DND-41 (cell line): Measurements from ENCODE around the gene KCND3.

Source experiments
- ATAC-seq: fragments of 200-7000 bp; cut with Tn5 transposase; 3 replicates; pipeline ENCODE4 v1.9.1; 2021; ENCODE audit warnings: low read depth; ENCODE audit not compliant: insufficient read depth
- DNase-seq: peaks from one replicate; pipeline ENCODE4 v3.0.0-alpha.2; 2020
- H2AFZ ChIP-seq: 2 replicates; pipeline ENCODE4 v1.6.0; 2012; ENCODE audit warnings: low read depth, low read length
- H3K27ac ChIP-seq: 2 replicates; pipeline ENCODE4 v1.5.1; 2012; ENCODE audit warnings: low read length, inconsistent platforms
- H3K27me3 ChIP-seq: fragments of 200-600 bp; sonication (generic); 2 replicates; pipeline ENCODE4 v1.6.0; 2012; ENCODE audit warnings: low read length, mild to moderate bottlenecking, inconsistent platforms; ENCODE audit not compliant: insufficient read depth, poor library complexity
- H3K36me3 ChIP-seq: 2 replicates; pipeline ENCODE4 v1.5.1; 2012; ENCODE audit warnings: low read length, inconsistent platforms; ENCODE audit not compliant: insufficient read depth
- H3K4me1 ChIP-seq: 2 replicates; pipeline ENCODE4 v1.5.1; 2012; ENCODE audit warnings: mild to moderate bottlenecking, low read length; ENCODE audit not compliant: insufficient read depth
- H3K4me2 ChIP-seq: 2 replicates; pipeline ENCODE4 v1.6.0; 2012; ENCODE audit warnings: mild to moderate bottlenecking, moderate library complexity, low read length, inconsistent platforms; ENCODE audit not compliant: insufficient read depth
- H3K4me3 ChIP-seq, 2 experiments: fragments of 200-600 bp in 1 of 2; shearing (Covaris generic) in 1 of 2; 2 replicates each; pipeline ENCODE4 v1.5.1; 2012 to 2016; ENCODE audit warnings: inconsistent platforms in 2 of 2, low read length in 2 of 2, mild to moderate bottlenecking in 2 of 2, low read depth in 1 of 2, moderate library complexity in 1 of 2
- H3K79me2 ChIP-seq: 2 replicates; pipeline ENCODE4 v1.6.0; 2012; ENCODE audit warnings: low read length, inconsistent platforms; ENCODE audit not compliant: insufficient read depth
- H3K9ac ChIP-seq: 2 replicates; pipeline ENCODE4 v1.6.0; 2012; ENCODE audit warnings: low read depth, mild to moderate bottlenecking, inconsistent platforms, low read length, moderate library complexity
- H3K9me3 ChIP-seq: 2 replicates; pipeline ENCODE4 v1.5.1; 2012; ENCODE audit warnings: low read length, moderate library complexity, mild to moderate bottlenecking, inconsistent platforms; ENCODE audit not compliant: insufficient read depth, severe bottlenecking
- H4K20me1 ChIP-seq: 2 replicates; pipeline ENCODE4 v1.6.0; 2012; ENCODE audit warnings: low read length; ENCODE audit not compliant: insufficient read depth
- EZH2 ChIP-seq: IDR thresholded peaks from 3 replicates; pipeline ENCODE4 v1.6.1; 2012; ENCODE audit warnings: borderline replicate concordance, low read depth, mild to moderate bottlenecking, moderate library complexity, low read length, inconsistent platforms; ENCODE audit not compliant: severe bottlenecking
- TF ChIP-seq, protein P1 (sequence below): IDR thresholded peaks from 2 replicates; pipeline ENCODE4 v1.5.1; 2012; ENCODE audit warnings: borderline replicate concordance, low read length, moderate library complexity, mild to moderate bottlenecking; ENCODE audit not compliant: poor library complexity, severe bottlenecking; ENCODE audit errors: extremely low read depth

KCND3 gene

DNA sequence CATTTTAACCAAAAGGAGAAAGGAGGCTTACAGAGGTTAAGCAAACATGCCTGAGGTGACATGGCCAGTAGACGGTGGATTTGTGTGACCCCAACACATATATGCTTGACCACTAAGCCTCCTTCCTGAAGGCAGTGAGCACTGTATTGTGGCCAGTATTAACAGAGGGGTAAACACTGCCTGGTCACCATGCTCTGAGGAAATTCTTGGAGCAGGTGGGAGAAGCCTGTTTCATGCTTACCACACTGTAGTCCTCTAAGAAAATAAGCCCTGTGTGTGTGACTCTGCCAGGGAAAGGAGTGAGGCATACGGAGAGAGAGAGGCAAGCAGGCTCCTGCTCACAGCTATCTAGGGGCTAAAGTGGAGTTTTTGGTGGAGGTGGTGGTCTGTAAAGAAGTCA is 102.7 kb downstream of the KCND3 start:
- Histone ChIP-seq H4K20me1 (no peaks in the 10 kb centered on the region), H3K9ac (no peak overlapping the region), H3K27ac (no peak overlapping the region), H3K79me2 (no peaks in the 10 kb centered on the region), H3K4me3 (no peak overlapping the region), H2AFZ (no peak overlapping the region), H3K4me1 (no peaks in the 10 kb centered on the region), H3K27me3 (peaks cover 22% of the 10 kb centered on the region), H3K4me2 (no peak overlapping the region), H3K9me3 (no peaks in the 10 kb centered on the region), H3K36me3 (no peaks in the 10 kb centered on the region)
- TF ChIP-seq, protein P1, sequence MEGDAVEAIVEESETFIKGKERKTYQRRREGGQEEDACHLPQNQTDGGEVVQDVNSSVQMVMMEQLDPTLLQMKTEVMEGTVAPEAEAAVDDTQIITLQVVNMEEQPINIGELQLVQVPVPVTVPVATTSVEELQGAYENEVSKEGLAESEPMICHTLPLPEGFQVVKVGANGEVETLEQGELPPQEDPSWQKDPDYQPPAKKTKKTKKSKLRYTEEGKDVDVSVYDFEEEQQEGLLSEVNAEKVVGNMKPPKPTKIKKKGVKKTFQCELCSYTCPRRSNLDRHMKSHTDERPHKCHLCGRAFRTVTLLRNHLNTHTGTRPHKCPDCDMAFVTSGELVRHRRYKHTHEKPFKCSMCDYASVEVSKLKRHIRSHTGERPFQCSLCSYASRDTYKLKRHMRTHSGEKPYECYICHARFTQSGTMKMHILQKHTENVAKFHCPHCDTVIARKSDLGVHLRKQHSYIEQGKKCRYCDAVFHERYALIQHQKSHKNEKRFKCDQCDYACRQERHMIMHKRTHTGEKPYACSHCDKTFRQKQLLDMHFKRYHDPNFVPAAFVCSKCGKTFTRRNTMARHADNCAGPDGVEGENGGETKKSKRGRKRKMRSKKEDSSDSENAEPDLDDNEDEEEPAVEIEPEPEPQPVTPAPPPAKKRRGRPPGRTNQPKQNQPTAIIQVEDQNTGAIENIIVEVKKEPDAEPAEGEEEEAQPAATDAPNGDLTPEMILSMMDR = no peak
- no peak for TF ChIP-seq EZH2
- DNase-seq (no peak), ATAC-seq (no peak)

DNA sequence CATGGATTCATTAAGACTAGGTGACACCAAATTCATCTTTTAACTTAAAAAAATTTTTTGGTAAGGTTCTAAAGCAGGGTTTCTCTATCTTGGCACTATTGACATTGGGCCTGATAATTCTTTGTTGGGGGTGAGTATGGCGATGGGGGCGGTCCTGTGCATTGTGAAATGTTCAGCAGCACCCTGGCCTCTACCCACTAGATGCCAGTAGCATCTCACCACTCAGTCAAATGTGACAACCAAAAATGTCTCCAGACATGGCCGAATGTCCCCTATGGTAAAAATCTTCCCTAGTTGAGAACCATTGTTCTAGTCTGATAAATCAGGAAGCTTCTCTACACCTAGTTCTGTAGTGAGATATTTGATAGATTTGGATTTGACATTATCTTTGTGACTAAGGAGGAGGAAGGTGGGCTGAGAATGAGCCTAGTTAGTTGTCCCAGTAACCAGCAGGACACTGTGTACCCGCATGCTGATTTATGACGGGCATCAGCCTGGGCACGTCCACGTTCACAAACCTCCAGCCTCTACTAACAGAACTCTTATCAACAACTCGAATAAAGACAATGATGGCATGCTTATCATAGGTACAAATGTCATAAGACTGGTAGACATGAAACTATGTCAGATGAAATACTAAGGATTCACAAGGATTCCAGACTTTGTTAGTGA is 104.6 kb downstream of the KCND3 start:
- Histone ChIP-seq H3K9ac (no peak overlapping the region), H3K4me2 (no peak overlapping the region), H3K4me3 (no peak overlapping the region), H3K79me2 (no peaks in the 10 kb centered on the region), H3K27ac (no peak overlapping the region), H2AFZ (no peak overlapping the region), H3K4me1 (no peaks in the 10 kb centered on the region), H4K20me1 (no peaks in the 10 kb centered on the region), H3K36me3 (no peaks in the 10 kb centered on the region), H3K9me3 (no peaks in the 10 kb centered on the region), H3K27me3 (peaks cover 25% of the 10 kb centered on the region)
- DNase-seq (no peak), ATAC-seq (no peak)
- TF ChIP-seq, protein P1 = no peak
- TF ChIP-seq EZH2 = no peak

DNA sequence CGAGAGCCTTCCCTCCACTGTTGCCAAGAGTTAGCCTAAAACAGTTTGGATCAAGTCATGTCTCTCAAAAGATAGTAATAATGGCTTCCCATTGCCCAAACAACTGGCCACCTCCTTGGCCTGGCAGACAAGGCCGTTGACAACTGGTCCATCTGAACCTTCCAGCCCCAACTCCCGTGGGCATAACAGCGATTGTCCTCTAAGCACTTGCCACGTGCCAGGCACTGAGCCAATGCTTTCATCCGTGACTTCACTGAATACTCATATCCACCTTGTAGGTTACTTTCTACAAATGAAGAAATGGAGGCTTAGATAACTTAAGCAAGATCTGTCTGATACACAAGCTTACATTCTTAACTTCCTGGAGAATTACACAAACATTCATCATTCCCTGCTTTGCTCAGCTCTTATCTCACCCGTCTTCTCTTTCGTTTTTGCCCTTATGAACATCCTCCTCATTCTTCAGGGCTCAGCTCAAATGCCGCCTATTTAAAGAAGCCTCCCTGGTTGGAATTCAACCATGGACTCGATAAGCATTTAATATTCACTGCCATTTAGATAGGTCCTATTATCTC is 106.4 kb downstream of the KCND3 start:
- DNase-seq (no peak), ATAC-seq (no peak)
- Histone ChIP-seq H3K79me2 (no peaks in the 10 kb centered on the region), H3K4me2 (no peak overlapping the region), H3K9ac (no peak overlapping the region), H3K27ac (no peak overlapping the region), H3K36me3 (no peaks in the 10 kb centered on the region), H4K20me1 (no peaks in the 10 kb centered on the region), H3K4me3 (no peak overlapping the region), H2AFZ (no peak overlapping the region), H3K9me3 (no peaks in the 10 kb centered on the region), H3K4me1 (no peaks in the 10 kb centered on the region), H3K27me3 (peaks cover 30% of the 10 kb centered on the region)
- TF ChIP-seq EZH2 = no peak
- TF ChIP-seq, protein P1 = no peak

DNA sequence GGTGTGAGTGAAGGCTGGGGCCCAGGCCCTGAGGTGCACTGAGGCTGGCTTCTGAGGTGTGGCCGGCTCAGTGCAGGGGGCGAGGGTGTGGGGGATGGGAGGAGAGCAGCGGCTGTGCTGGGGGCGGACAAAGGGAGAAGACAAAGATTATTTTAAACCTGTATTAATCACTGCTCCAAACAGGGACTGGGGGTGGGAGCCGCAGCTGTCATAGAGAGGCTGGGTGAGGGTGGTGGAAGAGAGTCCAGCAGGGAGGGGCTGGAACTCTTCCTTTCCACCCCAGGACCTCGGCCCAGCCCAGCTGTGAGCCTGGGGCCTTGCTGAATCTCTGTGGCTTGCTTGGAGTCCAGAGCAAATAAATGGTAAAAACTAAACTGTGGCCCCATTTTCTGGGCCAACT is 106.9 kb downstream of the KCND3 start:
- no peaks in the 10 kb centered on the region for H3K4me1 ChIP-seq
- no peak overlapping the region for H3K4me3 ChIP-seq
- ATAC-seq (no peak), DNase-seq (no peak)
- H3K9ac ChIP-seq = no peak overlapping the region
- H3K36me3 ChIP-seq = no peaks in the 10 kb centered on the region
- H3K79me2 ChIP-seq = no peaks in the 10 kb centered on the region
- no peak overlapping the region for H3K4me2 ChIP-seq
- H4K20me1 ChIP-seq = no peaks in the 10 kb centered on the region
- H3K9me3 ChIP-seq = no peaks in the 10 kb centered on the region
- TF ChIP-seq, protein P1 = no peak
- TF ChIP-seq EZH2 = no peak
- peaks cover 33% of the 10 kb centered on the region for H3K27me3 ChIP-seq
- H2AFZ ChIP-seq = no peak overlapping the region
- no peak overlapping the region for H3K27ac ChIP-seq
